K562 (cell line): ENCODE measurements around the gene ABHD16B. TPM values are rescaled to one million over a fixed set of nuclear protein-coding genes. Genes with fewer than 3 reads are reported as not detected.
A peak's percentile ranks its signal among the peaks of the same experiment; 100 is the strongest.

Source experiments
- CTBP1 ChIP-seq: fragments of 450-650 bp; IDR thresholded peaks from 2 replicates; pipeline ENCODE4 v1.6.1; 2016; ENCODE audit warnings: borderline replicate concordance
- FOXK2 ChIP-seq, 2 experiments: fragments of 450-650 bp; IDR thresholded peaks in 1 of 2; conservative IDR thresholded peaks in 1 of 2; 2 replicates each; pipeline ENCODE4 v1.6.1; 2016; ENCODE audit warnings: low read depth in 2 of 2, mild to moderate bottlenecking in 1 of 2
- HMG20B ChIP-seq: fragments of 250-450 bp; sonication (Bioruptor Pico); IDR thresholded peaks from 2 replicates; pipeline ENCODE4 v1.5.0; 2021; ENCODE audit warnings: mild to moderate bottlenecking
- MCM2 ChIP-seq: fragments of 450-650 bp; IDR thresholded peaks from 2 replicates; pipeline ENCODE4 v1.6.1; 2017; ENCODE audit warnings: low read depth, mild to moderate bottlenecking
- NBN ChIP-seq: fragments of 450-650 bp; IDR thresholded peaks from 2 replicates; pipeline ENCODE4 v1.6.1; 2016; ENCODE audit warnings: low read depth, mild to moderate bottlenecking
- POLR2B ChIP-seq: fragments of 450-650 bp; IDR thresholded peaks from 2 replicates; pipeline ENCODE4 v1.6.1; 2018; ENCODE audit warnings: low read depth; ENCODE audit not compliant: partially characterized antibody
- PREB ChIP-seq: sonication (generic); formaldehyde crosslinking; IDR thresholded peaks from 2 replicates; pipeline ENCODE4 v1.8.1; 2023; ENCODE audit warnings: mild to moderate bottlenecking, missing genetic modification reagents
- RAD21 ChIP-seq, 2 experiments: fragments of 250-450 bp in 1 of 2; fragments of 450-650 bp in 1 of 2; sonication (Bioruptor Pico) in 1 of 2; formaldehyde crosslinking in 1 of 2; IDR thresholded peaks in 1 of 2; conservative IDR thresholded peaks in 1 of 2; 2 replicates each; pipeline versions ENCODE4 v1.4.0 to v1.8.0; 2020 to 2022; ENCODE audit warnings: mild to moderate bottlenecking in 2 of 2, moderate library complexity in 1 of 2
- RAD51 ChIP-seq: fragments of 450-650 bp; IDR thresholded peaks from 2 replicates; pipeline ENCODE4 v1.7.1; 2016; ENCODE audit warnings: low read depth, mild to moderate bottlenecking, borderline replicate concordance
- RBM14 ChIP-seq: fragments of 200-400 bp; formaldehyde crosslinking; IDR thresholded peaks from 2 replicates; pipeline ENCODE4 v1.6.1; 2018; ENCODE audit warnings: low read depth, mild to moderate bottlenecking, low read length, moderate library complexity, borderline replicate concordance; ENCODE audit not compliant: insufficient read depth
- RFX1 ChIP-seq: fragments of 450-650 bp; IDR thresholded peaks from 2 replicates; pipeline ENCODE4 v1.6.1; 2016; ENCODE audit warnings: mild to moderate bottlenecking, moderate library complexity
- SIN3A ChIP-seq, 2 experiments: fragments of 150-350 bp in 1 of 2; IDR thresholded peaks; 2 replicates each; pipeline ENCODE4 v1.6.1; 2011 to 2016; ENCODE audit warnings: borderline replicate concordance in 2 of 2, low read depth in 2 of 2, low read length in 2 of 2, mild to moderate bottlenecking in 2 of 2, moderate library complexity in 2 of 2; ENCODE audit not compliant: control insufficient read depth in 1 of 2
- STAT5A ChIP-seq: IDR thresholded peaks from 2 replicates; pipeline ENCODE4 v1.6.1; 2012; ENCODE audit warnings: low read length, inconsistent platforms, borderline replicate concordance
- SUPT5H ChIP-seq: fragments of 450-650 bp; IDR thresholded peaks from 2 replicates; pipeline ENCODE4 v1.6.1; 2016
- TAF7 ChIP-seq: fragments of 450-650 bp; IDR thresholded peaks from 2 replicates; pipeline ENCODE4 v1.6.1; 2016; ENCODE audit warnings: missing genetic modification characterization, missing compliant biosample characterization
- ZBTB5 ChIP-seq: fragments of 450-650 bp; IDR thresholded peaks from 2 replicates; pipeline ENCODE4 v1.6.1; 2017; ENCODE audit warnings: antibody characterized with exemption
- ZNF143 ChIP-seq: sonication (generic); formaldehyde crosslinking; IDR thresholded peaks from 2 replicates; pipeline ENCODE4 v1.9.0; 2022; ENCODE audit warnings: mild to moderate bottlenecking, missing genetic modification reagents
- ZNF408 ChIP-seq: fragments of 250-450 bp; sonication (Bioruptor Pico); IDR thresholded peaks from 2 replicates; pipeline ENCODE4 v1.4.0; 2020; ENCODE audit warnings: low read depth, mild to moderate bottlenecking, moderate library complexity
- ZNF57 ChIP-seq: fragments of 450-650 bp; formaldehyde crosslinking; IDR thresholded peaks from 2 replicates; pipeline ENCODE4 v1.4.0; 2020; ENCODE audit warnings: mild to moderate bottlenecking, moderate library complexity
- polyA plus RNA-seq, 8 experiments: library from polyadenylated mRNA; depleted of rRNA in 4 of 8; stranded (reverse) in 5 of 8; unstranded in 3 of 8; fragments of >200 nt; fragmentation: Nextera tagmentation in 2 of 8; fragmentation: Illumina TruSeq in 1 of 8; extraction: Ambion mirVana in 2 of 8; extraction: Trizol in 1 of 8; gene quantifications; 2 replicates each; pipeline versions ENCODE4 v1.2.1 to v1.2.3, GENCODE V29; 2011 to 2014; ENCODE audit warnings: inconsistent platforms in 1 of 8, missing spikeins in 1 of 8
- total RNA-seq, 7 experiments: library from RNA; depleted of rRNA in 6 of 7; stranded (reverse); fragments of >200 nt in 6 of 7; fragmentation: Illumina TruSeq in 2 of 7; extraction: Trizol in 2 of 7; gene quantifications; 2 replicates each; pipeline versions ENCODE4 v1.2.1 to v1.2.3, GENCODE V29; 2011 to 2021; ENCODE audit warnings: low replicate concordance in 1 of 7
- TF ChIP-seq, protein P1 (sequence below): fragments of 450-650 bp; formaldehyde crosslinking; IDR thresholded peaks from 2 replicates; pipeline ENCODE4 v1.4.0; 2020; ENCODE audit warnings: mild to moderate bottlenecking, moderate library complexity
- TF ChIP-seq, protein P2 (sequence below): IDR thresholded peaks from 3 replicates; pipeline ENCODE4 v1.6.1; 2011; ENCODE audit warnings: borderline replicate concordance, mild to moderate bottlenecking; ENCODE audit not compliant: insufficient read length, insufficient read depth

Gene ABHD16B
- total and polyA plus RNA-seq, 9 of the 15 experiments (the other 6 are each of a cell fraction or from before 2014, with no cell fraction given), result not detected

GRCh38 chr20:63858393-63859165, 2.7 kb upstream of the ABHD16B start (continued):
- no peak for TF ChIP-seq RAD51
- peak; percentile 35 for TF ChIP-seq POLR2B
- no peak for TF ChIP-seq SIN3A (IDR thresholded peaks at IDR 0.05; ENCODE audit: borderline replicate concordance in 2 of 2, control insufficient read depth in 1 of 2, low read depth in 2 of 2, low read length in 2 of 2)
- no peak for TF ChIP-seq NBN
- no peak for TF ChIP-seq RBM14
- TF ChIP-seq ZNF57, result no peak
- peak in 1 of 2 experiments; percentile 56; a peak in 2 of 4 replicates for TF ChIP-seq RAD21 (CRISPR knock-in tag; conservative IDR thresholded peaks at IDR 0.05 in 1 of 2, IDR thresholded peaks at IDR 0.05 in 1 of 2)
- TF ChIP-seq TAF7 (tag), result no peak
- TF ChIP-seq ZBTB5, result no peak
- TF ChIP-seq PREB (CRISPR knock-in tag), result no peak
- TF ChIP-seq, protein P1, sequence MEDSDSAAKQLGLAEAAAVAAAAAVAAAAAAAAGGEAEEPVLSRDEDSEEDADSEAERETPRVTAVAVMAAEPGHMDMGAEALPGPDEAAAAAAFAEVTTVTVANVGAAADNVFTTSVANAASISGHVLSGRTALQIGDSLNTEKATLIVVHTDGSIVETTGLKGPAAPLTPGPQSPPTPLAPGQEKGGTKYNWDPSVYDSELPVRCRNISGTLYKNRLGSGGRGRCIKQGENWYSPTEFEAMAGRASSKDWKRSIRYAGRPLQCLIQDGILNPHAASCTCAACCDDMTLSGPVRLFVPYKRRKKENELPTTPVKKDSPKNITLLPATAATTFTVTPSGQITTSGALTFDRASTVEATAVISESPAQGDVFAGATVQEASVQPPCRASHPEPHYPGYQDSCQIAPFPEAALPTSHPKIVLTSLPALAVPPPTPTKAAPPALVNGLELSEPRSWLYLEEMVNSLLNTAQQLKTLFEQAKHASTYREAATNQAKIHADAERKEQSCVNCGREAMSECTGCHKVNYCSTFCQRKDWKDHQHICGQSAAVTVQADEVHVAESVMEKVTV (CRISPR knock-in tag), result no peak
- TF ChIP-seq ZNF408 (CRISPR knock-in tag), result no peak
- no peak for TF ChIP-seq STAT5A
- 0 out of 2 replicates have a peak, but pooled peaks have one; percentile 20 for TF ChIP-seq SUPT5H
- no peak for TF ChIP-seq CTBP1
- peak in 1 of 2 experiments; percentile 11; a peak in 1 of 4 replicates for TF ChIP-seq FOXK2 (conservative IDR thresholded peaks at IDR 0.05 in 1 of 2, IDR thresholded peaks at IDR 0.05 in 1 of 2; ENCODE audit: low read depth in 2 of 2)
- no peak for TF ChIP-seq ZNF143 (CRISPR knock-in tag)
- TF ChIP-seq RFX1, result no peak
- TF ChIP-seq, protein P2, sequence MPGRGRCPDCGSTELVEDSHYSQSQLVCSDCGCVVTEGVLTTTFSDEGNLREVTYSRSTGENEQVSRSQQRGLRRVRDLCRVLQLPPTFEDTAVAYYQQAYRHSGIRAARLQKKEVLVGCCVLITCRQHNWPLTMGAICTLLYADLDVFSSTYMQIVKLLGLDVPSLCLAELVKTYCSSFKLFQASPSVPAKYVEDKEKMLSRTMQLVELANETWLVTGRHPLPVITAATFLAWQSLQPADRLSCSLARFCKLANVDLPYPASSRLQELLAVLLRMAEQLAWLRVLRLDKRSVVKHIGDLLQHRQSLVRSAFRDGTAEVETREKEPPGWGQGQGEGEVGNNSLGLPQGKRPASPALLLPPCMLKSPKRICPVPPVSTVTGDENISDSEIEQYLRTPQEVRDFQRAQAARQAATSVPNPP, result no peak
- no peak for TF ChIP-seq HMG20B
- TF ChIP-seq MCM2, result no peak
